ENCODE measurements around the gene RAD51B. TPM values are rescaled to one million over a fixed set of nuclear protein-coding genes. Genes with fewer than 3 reads are reported as not detected.
A peak's percentile ranks its signal among the peaks of the same experiment; 100 is the strongest.

Gene RAD51B
- total and polyA plus RNA-seq, 2 of the 13 experiments (the other 11 are each of a cell fraction or from before 2014, with no cell fraction given) = 7.0 to 9.5 TPM

DNA sequence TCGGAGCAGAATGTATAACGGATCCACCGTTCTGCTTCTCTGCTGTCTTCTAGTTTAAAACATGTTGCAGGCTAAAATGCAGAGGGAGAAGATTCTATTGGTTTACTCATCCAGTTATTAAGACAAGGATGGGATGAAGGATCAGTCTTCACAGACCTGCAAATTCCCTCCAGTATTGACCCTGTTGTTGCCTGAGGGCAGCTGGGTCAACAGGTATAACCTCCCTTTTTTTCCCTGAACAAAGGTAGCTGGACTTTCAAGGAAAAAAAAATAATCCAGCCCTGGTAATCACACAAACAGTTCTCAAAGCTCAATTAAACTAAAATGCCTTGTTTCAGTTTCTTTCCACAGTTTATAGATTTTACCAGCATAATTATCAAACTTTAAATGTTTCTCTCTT lies 492.7 kb downstream of the RAD51B start:
- no peak for DNase-seq (ENCODE audit: low spot score)
- ChIA-PET POLR2A (no interaction called here), CTCF (ENCODE audit: low intra/inter-chr PET ratio, low total read pairs) (no interaction called here)
- WGBS (ENCODE audit: low lambda C conversion rate) = 100% methylated on average over 3 of the region's 3 CpGs
- Histone ChIP-seq H3K9me3 (ENCODE audit: low read length) (no peaks in the 10 kb centered on the region), H2AFZ (ENCODE audit: low read length) (no peak overlapping the region), H3K36me3 (replicated peaks in 1 of 2; ENCODE audit: control insufficient read depth in 1 of 2, insufficient read depth in 2 of 2, low read length in 2 of 2) (no peaks in the 10 kb centered on the region), H3K27ac (ENCODE audit: extremely low read length, insufficient read depth, low read length) (no peak overlapping the region), H3K4me2 (ENCODE audit: low read depth, low read length) (no peak overlapping the region), H3K4me3 (replicated peaks in 1 of 3; ENCODE audit: insufficient read depth in 1 of 3, low read depth in 2 of 3, low read length in 3 of 3) (no peak overlapping the region), H4K20me1 (ENCODE audit: insufficient read depth, low read length) (no peaks in the 10 kb centered on the region), H3K27me3 (ENCODE audit: control insufficient read depth in 1 of 2, insufficient read depth in 2 of 2, low read length in 2 of 2) (no peaks in the 10 kb centered on the region), H3K79me2 (ENCODE audit: insufficient read depth, low read length) (no peaks in the 10 kb centered on the region), H3K4me1 (ENCODE audit: insufficient read depth, low read length) (peaks cover 35% of the 10 kb centered on the region), H3K9ac (ENCODE audit: insufficient read depth, low read depth, low read length) (no peak overlapping the region)
- no TSS peak for BruUV-seq (replicated peaks)
- TF ChIP-seq BCL6 (CRISPR knock-in tag; IDR thresholded peaks at IDR 0.05) = peak; percentile 38; the same call in 1 of the 2 replicates
- no peak for TF ChIP-seq TOE1 (CRISPR knock-in tag; IDR thresholded peaks at IDR 0.05)
- intact Hi-C loops (cut with micrococcal nuclease; ENCODE audit: unreplicated experiment) = no loop called here
- FAIRE-seq = no peak
- no peak for ATAC-seq
- in situ Hi-C loops (cut with HindIII; ENCODE audit: extremely low pct_ligation_motif_present, low pct_unique_long_range_greater_than_20kb) = no loop called here

DNA sequence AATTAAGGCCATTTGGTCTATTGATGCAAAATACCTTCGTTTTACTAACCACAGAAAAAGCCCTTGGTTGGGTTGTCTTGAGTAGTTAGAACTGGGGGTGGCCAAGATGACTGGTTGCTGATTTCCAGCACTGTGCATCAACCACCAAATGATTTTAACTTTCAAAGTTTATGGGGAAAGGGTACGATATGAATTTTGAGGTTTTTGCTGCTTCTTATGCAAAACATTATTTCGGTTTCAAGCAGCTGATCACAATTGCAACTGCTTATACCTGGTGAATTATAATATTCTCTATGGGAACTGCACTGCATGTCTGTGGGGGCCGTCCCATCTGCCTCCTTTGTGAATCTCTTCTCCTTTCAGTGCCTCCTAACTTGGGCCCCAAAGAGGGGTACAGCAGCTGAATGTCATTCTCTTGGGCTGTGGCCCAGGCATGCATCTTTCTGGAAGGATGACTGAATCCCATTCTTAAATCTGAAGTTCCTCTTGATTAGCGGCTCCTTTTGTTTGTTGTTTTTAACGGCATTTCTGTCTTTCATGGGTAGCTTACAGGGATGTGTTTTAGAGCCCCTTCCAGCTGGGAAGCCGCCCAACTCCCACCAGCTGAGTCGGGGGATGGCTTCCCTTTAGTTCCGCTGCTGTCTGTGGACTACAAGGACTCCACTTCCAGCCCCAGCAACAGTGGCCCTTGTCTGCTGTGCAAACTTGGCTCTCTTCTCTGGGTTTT lies 493.5 kb downstream of the RAD51B start:
- H3K27ac ChIP-seq (ENCODE audit: extremely low read length, insufficient read depth, low read length) = no peak overlapping the region
- no peaks in the 10 kb centered on the region for H3K36me3 ChIP-seq (replicated peaks in 1 of 2; ENCODE audit: control insufficient read depth in 1 of 2, insufficient read depth in 2 of 2, low read length in 2 of 2)
- ChIA-PET POLR2A (no interaction called here), CTCF (ENCODE audit: low intra/inter-chr PET ratio, low total read pairs) (no interaction called here)
- no peak for ATAC-seq
- H3K27me3 ChIP-seq (ENCODE audit: control insufficient read depth in 1 of 2, insufficient read depth in 2 of 2, low read length in 2 of 2) = no peaks in the 10 kb centered on the region
- DNase-seq (ENCODE audit: low spot score) = no peak
- peaks cover 28% of the 10 kb centered on the region for H3K4me1 ChIP-seq (ENCODE audit: insufficient read depth, low read length)
- BruUV-seq (replicated peaks) = no TSS peak
- H3K9me3 ChIP-seq (ENCODE audit: low read length) = no peaks in the 10 kb centered on the region
- no peaks in the 10 kb centered on the region for H4K20me1 ChIP-seq (ENCODE audit: insufficient read depth, low read length)
- intact Hi-C loops (cut with micrococcal nuclease; ENCODE audit: unreplicated experiment) (no loop called here), in situ Hi-C loops (cut with HindIII; ENCODE audit: extremely low pct_ligation_motif_present, low pct_unique_long_range_greater_than_20kb) (no loop called here)
- no peaks in the 10 kb centered on the region for H3K79me2 ChIP-seq (ENCODE audit: insufficient read depth, low read length)
- 96% methylated on average over 9 of the region's 9 CpGs for WGBS (ENCODE audit: low lambda C conversion rate)
- no peak overlapping the region for H3K4me2 ChIP-seq (ENCODE audit: low read depth, low read length)
- H3K9ac ChIP-seq (ENCODE audit: insufficient read depth, low read depth, low read length) = no peak overlapping the region
- H3K4me3 ChIP-seq (replicated peaks in 1 of 3; ENCODE audit: insufficient read depth in 1 of 3, low read depth in 2 of 3, low read length in 3 of 3) = no peak overlapping the region
- FAIRE-seq = no peak
- no peak overlapping the region for H2AFZ ChIP-seq (ENCODE audit: low read length)
- TF ChIP-seq SETDB1 (CRISPR knock-in tag; IDR thresholded peaks at IDR 0.05; ENCODE audit: borderline replicate concordance) (no peak), ZNF121 (CRISPR knock-in tag; IDR thresholded peaks at IDR 0.05) (no peak), SP5 (CRISPR knock-in tag; IDR thresholded peaks at IDR 0.05; ENCODE audit: borderline replicate concordance, low read depth) (no peak), ZFP41 (CRISPR knock-in tag; IDR thresholded peaks at IDR 0.05; ENCODE audit: borderline replicate concordance) (no peak), AGO2 (optimal IDR thresholded peaks at IDR 0.05; ENCODE audit: low read depth, low read length) (no peak), MAF1 (CRISPR knock-in tag; IDR thresholded peaks at IDR 0.05; ENCODE audit: borderline replicate concordance) (no peak)
- TF ChIP-seq, protein P1, sequence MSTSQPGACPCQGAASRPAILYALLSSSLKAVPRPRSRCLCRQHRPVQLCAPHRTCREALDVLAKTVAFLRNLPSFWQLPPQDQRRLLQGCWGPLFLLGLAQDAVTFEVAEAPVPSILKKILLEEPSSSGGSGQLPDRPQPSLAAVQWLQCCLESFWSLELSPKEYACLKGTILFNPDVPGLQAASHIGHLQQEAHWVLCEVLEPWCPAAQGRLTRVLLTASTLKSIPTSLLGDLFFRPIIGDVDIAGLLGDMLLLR (CRISPR knock-in tag; IDR thresholded peaks at IDR 0.05) = no peak
- TF ChIP-seq, protein P2, sequence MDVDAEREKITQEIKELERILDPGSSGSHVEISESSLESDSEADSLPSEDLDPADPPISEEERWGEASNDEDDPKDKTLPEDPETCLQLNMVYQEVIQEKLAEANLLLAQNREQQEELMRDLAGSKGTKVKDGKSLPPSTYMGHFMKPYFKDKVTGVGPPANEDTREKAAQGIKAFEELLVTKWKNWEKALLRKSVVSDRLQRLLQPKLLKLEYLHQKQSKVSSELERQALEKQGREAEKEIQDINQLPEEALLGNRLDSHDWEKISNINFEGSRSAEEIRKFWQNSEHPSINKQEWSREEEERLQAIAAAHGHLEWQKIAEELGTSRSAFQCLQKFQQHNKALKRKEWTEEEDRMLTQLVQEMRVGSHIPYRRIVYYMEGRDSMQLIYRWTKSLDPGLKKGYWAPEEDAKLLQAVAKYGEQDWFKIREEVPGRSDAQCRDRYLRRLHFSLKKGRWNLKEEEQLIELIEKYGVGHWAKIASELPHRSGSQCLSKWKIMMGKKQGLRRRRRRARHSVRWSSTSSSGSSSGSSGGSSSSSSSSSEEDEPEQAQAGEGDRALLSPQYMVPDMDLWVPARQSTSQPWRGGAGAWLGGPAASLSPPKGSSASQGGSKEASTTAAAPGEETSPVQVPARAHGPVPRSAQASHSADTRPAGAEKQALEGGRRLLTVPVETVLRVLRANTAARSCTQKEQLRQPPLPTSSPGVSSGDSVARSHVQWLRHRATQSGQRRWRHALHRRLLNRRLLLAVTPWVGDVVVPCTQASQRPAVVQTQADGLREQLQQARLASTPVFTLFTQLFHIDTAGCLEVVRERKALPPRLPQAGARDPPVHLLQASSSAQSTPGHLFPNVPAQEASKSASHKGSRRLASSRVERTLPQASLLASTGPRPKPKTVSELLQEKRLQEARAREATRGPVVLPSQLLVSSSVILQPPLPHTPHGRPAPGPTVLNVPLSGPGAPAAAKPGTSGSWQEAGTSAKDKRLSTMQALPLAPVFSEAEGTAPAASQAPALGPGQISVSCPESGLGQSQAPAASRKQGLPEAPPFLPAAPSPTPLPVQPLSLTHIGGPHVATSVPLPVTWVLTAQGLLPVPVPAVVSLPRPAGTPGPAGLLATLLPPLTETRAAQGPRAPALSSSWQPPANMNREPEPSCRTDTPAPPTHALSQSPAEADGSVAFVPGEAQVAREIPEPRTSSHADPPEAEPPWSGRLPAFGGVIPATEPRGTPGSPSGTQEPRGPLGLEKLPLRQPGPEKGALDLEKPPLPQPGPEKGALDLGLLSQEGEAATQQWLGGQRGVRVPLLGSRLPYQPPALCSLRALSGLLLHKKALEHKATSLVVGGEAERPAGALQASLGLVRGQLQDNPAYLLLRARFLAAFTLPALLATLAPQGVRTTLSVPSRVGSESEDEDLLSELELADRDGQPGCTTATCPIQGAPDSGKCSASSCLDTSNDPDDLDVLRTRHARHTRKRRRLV (CRISPR knock-in tag; IDR thresholded peaks at IDR 0.05) = no peak
- TF ChIP-seq, protein P3, sequence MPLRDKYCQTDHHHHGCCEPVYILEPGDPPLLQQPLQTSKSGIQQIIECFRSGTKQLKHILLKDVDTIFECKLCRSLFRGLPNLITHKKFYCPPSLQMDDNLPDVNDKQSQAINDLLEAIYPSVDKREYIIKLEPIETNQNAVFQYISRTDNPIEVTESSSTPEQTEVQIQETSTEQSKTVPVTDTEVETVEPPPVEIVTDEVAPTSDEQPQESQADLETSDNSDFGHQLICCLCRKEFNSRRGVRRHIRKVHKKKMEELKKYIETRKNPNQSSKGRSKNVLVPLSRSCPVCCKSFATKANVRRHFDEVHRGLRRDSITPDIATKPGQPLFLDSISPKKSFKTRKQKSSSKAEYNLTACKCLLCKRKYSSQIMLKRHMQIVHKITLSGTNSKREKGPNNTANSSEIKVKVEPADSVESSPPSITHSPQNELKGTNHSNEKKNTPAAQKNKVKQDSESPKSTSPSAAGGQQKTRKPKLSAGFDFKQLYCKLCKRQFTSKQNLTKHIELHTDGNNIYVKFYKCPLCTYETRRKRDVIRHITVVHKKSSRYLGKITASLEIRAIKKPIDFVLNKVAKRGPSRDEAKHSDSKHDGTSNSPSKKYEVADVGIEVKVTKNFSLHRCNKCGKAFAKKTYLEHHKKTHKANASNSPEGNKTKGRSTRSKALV (CRISPR knock-in tag; IDR thresholded peaks at IDR 0.05) = no peak

Data from HepG2 (cell line).